Embryonic facial prominence (tissue), 1 donor: ENCODE data around the gene HOXC11.

ENCODE experiments used
- DNase-seq: peaks from one replicate; pipeline ENCODE4 v3.0.0-alpha.2; 2016; ENCODE audit errors: extremely low spot score

The HOXC11 gene

GRCh38 chr12:54021432-54022013 lies 48.6 kb downstream of the HOXC11 start:
- DNase-seq = no peak

GRCh38 chr12:54022960-54023884 lies 50.3 kb downstream of the HOXC11 start:
- DNase-seq = no peak

GRCh38 chr12:54024127-54024526 lies 51.2 kb downstream of the HOXC11 start:
- DNase-seq = no peak

GRCh38 chr12:54024581-54025305 lies 51.8 kb downstream of the HOXC11 start:
- DNase-seq = no peak

GRCh38 chr12:54025499-54026405 lies 52.8 kb downstream of the HOXC11 start:
- DNase-seq = no peak

GRCh38 chr12:54026640-54027441 lies 53.9 kb downstream of the HOXC11 start:
- no peak for DNase-seq
